ENCODE data around the gene VPS9D1.

VPS9D1 gene

GRCh38 chr16:89732142-89732917, 11.6 kb upstream of the VPS9D1 start:
- no peak for DNase-seq

- DNase-seq, result no peak
Measured at GRCh38 chr16:89730610-89731234, 10.0 kb upstream of the VPS9D1 start.

GRCh38 chr16:89729863-89730593, 9.3 kb upstream of the VPS9D1 start:
- no peak for DNase-seq

- no peak for DNase-seq
Measured at GRCh38 chr16:89729293-89729692, 8.6 kb upstream of the VPS9D1 start.

GRCh38 chr16:89727406-89728120, 6.9 kb upstream of the VPS9D1 start:
- no peak for DNase-seq

- DNase-seq, result no peak
Measured at GRCh38 chr16:89723279-89724250, 2.9 kb upstream of the VPS9D1 start.

GRCh38 chr16:89722392-89723278, 1.9 kb upstream of the VPS9D1 start:
- no peak for DNase-seq

GRCh38 chr16:89721546-89722391, 1.1 kb upstream of the VPS9D1 start:
- DNase-seq, result no peak

GRCh38 chr16:89720551-89720812, 216 bp downstream of the VPS9D1 start:
- no peak for DNase-seq

- no peak for DNase-seq
Measured at GRCh38 chr16:89717688-89718505, 2.8 kb downstream of the VPS9D1 start.

- DNase-seq, result no peak
Measured at GRCh38 chr16:89716916-89717687, 3.6 kb downstream of the VPS9D1 start.

- no peak for DNase-seq
Measured at GRCh38 chr16:89716493-89716892, 4.2 kb downstream of the VPS9D1 start.

GRCh38 chr16:89712274-89712781, 8.4 kb downstream of the VPS9D1 start:
- no peak for DNase-seq

- DNase-seq, result no peak
Measured at GRCh38 chr16:89711601-89712273, 9.0 kb downstream of the VPS9D1 start.

GRCh38 chr16:89710709-89711564, 9.8 kb downstream of the VPS9D1 start:
- no peak for DNase-seq

GRCh38 chr16:89709716-89710432, 10.8 kb downstream of the VPS9D1 start:
- DNase-seq, result no peak
